GM19238 (cell line): ENCODE data around the gene DTNB.

Experiments used
- DNase-seq: peaks from one replicate; pipeline ENCODE4 v3.0.0; 2011; ENCODE audit warnings: low spot score; ENCODE audit not compliant: insufficient read length

Gene DTNB

GRCh38 chr2:25373269-25373981 is 300.0 kb downstream of the DTNB start:
- no peak for DNase-seq

- DNase-seq, result no peak
Observed at GRCh38 chr2:25372405-25373268, 300.7 kb downstream of the DTNB start.

- no peak for DNase-seq
Observed at GRCh38 chr2:25371253-25372241, 301.8 kb downstream of the DTNB start.

GRCh38 chr2:25369876-25370275 is 303.5 kb downstream of the DTNB start:
- DNase-seq, result no peak

GRCh38 chr2:25369439-25369838 is 303.9 kb downstream of the DTNB start:
- DNase-seq, result no peak

GRCh38 chr2:25368660-25369059 is 304.7 kb downstream of the DTNB start:
- no peak for DNase-seq

GRCh38 chr2:25367296-25367695 is 306.1 kb downstream of the DTNB start:
- DNase-seq, result no peak

- no peak for DNase-seq
Observed at GRCh38 chr2:25366629-25367028, 306.7 kb downstream of the DTNB start.

- DNase-seq, result no peak
Observed at GRCh38 chr2:25365241-25365640, 308.1 kb downstream of the DTNB start.

DNA sequence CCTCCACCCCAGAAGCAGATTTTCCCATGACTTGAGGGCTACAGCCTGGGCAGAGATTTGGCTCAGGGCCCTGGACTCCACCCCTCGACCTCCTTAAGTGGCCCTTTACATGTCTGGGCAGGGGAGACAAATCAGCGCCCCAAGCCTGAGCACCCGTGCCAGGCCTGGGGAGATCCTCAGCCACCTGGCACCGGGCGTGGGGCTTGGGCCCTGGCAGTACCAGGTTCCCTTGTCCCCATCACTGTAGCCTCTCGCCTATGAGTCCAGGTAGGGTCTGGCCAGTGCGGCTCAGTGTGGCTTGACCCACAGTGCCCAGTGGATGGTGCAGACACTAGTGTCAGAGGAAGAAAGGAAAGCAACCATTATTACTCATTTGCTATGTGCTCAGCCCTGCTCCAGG is 309.6 kb downstream of the DTNB start:
- no peak for DNase-seq

DNA sequence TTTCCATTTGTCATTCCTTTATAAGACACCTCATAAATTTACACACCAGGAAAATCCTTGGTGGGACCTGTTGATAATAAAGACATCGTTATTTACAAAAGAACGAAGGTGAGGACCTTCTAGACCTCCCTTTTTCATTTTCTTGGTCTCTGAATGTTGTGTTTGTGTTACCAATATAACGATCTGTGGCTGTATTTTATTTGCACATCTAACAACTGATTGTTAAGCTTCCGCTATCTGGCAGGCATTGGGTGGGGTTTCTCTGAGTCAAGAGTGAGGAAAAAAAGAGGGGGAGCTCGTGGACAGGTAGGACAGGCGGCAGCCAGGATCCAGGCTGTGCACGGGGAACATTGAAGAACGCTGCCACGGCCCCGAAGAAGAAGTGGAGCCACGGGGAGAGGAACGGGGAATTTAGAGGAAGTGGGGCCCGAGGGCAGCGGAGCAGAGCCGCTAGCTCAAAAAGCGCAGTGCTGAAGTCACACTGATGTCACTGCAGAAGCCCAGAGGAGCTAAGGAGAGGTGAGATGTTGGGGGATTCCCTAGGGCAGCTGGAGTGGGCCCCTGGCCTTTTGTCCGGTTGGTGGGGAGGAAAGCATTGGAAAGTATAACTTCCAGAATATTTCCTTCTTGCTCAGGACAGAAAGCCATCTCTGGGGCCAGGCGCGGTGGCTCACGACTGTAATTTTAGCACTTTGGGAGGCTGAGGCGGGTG is 310.8 kb downstream of the DTNB start:
- DNase-seq, result peak; percentile 83

DNA sequence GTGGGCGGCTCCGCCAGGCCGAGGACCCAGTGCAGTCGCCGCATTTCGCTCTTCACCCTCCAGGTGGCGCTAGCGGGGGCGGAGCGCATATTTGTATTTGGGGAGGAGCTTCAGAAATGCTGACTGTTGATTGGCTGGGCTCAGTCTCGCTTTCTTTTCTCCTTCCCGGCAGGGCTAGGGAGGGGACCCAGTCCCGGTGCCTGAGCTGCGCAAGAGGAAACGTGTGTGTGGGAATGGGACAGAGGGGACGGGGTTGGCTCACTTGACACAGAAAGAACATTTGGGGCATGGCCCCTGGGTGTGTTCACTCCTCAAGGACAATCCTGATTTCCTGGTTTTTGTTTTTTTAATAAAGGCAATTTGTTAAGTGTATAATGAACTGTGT is 311.3 kb downstream of the DTNB start:
- DNase-seq, result peak; percentile 80

DNA sequence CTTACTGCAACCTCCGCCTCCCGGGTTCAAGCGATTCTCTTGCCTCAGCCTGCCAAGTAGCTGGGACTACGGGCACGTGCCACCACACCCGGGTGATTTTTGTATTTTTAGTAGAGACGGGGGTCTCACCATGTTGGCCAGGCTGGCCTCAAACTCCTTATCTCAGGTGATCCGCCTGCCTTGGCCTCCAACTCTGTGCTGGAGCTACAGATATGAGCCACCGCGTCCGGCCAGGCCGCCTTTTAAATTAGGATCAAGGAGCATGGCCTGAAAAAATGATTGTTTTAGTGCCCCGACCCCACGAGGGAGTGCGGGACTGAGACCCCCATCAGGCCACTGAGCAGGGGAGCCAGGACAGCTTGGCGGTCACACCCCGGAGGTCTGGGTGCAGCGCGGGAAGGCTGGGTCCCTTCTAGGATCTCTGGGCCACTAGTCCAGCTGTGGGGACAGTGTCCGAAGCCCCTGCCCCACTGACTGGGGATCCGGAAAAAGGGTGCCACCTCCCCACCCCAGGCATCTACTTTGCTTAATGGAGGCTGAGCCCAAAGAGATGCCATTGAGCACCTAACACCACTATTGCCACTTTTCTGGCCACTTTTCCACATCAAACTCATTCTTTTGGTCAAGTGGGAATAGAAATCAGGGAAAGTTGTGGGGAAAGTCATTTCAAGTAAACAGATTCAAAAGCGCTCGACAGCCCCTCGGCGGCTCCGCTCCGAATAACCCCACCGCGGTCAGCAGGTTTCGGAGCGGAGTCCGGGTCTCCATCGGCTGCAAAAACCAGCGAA is 311.9 kb downstream of the DTNB start:
- DNase-seq, result no peak

DNA sequence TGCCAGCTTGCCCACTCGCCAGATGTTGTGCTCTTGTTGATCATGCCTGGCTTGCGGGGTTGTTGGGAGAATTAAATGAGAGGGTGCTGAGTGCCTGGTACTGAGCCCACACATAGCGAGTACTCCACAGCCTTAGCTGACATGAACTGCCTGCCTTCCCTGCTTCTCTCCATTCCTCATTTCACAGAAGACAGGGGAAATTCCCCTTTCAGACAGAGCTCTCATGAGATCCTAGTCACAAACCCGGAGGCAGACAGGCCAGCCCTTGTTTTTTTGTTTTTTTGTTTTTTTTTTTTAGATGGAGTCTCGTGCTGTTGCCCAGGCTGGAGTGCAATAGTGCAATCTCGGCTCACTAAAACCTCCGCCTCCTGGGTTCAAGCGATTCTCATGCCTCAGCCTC is 314.5 kb downstream of the DTNB start:
- DNase-seq, result no peak

GRCh38 chr2:25358249-25358815 is 315.0 kb downstream of the DTNB start:
- DNase-seq, result no peak

DNA sequence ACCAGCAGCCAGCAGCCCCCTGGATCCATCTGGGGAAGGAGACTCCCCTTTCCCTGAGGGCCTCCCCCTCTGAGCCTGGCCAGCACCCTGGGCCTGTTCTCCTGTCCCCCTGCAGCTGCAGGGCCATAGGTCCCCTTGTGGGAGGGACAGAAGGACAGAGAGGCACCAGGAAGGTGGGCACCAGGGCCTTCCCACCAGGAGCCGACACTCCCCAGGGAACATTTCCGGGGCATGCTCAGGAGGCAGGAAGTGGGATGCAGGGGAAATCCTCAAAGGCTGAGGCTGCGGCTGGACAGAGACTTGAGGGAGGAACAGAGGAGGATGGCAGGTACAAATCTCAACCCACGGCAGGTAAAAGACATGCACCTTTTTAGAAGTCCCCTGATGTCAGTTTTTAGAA is 317.3 kb downstream of the DTNB start:
- no peak for DNase-seq

DNA sequence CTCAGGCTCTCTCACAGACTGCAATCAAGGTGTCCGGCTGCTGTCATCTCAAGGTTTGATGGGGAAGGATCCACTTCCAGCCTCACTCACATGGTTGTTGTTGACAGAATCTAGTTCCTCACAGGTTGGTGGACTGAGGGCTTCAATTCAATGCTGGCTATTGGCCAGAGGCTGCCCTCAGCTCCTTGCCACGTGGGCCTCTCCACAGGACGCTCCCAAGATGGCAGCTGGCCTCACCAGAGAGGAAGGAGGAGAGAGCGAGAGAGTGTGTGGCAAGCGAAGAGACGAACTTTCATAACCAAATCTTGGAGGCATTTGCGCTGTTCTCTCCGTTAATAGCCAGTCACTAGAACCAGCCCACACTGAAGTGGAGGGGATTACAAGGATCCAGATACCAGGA is 318.1 kb downstream of the DTNB start:
- no peak for DNase-seq

GRCh38 chr2:25354116-25354515 is 319.3 kb downstream of the DTNB start:
- DNase-seq, result no peak

DNA sequence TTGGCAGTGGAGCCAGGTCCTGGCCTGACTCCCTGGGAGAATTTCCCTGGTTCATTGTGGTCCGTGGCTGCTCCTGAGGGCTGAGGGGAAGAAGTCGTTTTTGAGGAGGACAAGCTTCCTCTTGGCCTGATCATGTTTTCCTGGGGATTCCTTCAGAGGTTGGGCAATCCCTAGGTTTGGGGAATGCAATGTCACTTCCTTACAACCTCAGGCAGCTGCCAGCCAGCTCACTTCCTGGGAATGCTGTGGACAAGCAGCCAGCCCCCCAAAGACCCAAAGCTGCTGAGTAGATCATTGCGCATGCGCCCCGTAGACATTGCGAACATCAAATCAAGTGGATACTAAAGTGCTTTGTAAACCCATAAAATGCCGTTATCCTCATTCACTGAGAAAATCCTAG is 324.0 kb downstream of the DTNB start:
- DNase-seq, result no peak

- no peak for DNase-seq
Observed at GRCh38 chr2:25347846-25348245, 325.5 kb downstream of the DTNB start.
